Activated effector memory CD4-positive, alpha-beta T cell treated with Interleukin-2 at 50 U/mL for 16 hours (primary cell): ENCODE results near the gene SLC17A3.

Experiments
- DNase-seq: peaks from one replicate; pipeline ENCODE4 v3.0.0-alpha.2; 2020

Gene SLC17A3, protein sequence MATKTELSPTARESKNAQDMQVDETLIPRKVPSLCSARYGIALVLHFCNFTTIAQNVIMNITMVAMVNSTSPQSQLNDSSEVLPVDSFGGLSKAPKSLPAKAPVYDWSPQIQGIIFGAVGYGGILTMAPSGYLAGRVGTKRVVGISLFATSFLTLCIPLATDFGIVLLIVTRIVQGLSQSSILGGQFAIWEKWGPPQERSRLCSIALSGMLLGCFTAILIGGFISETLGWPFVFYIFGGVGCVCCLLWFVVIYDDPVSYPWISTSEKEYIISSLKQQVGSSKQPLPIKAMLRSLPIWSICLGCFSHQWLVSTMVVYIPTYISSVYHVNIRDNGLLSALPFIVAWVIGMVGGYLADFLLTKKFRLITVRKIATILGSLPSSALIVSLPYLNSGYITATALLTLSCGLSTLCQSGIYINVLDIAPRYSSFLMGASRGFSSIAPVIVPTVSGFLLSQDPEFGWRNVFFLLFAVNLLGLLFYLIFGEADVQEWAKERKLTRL

GRCh38 chr6:25874118-25874517, at the start of gene SLC17A3:
SLC17A3 (minus strand) TSS chr6:25874243; CDS start chr6:25868387, 5,856 bp downstream.
- DNase-seq = no peak

DNA sequence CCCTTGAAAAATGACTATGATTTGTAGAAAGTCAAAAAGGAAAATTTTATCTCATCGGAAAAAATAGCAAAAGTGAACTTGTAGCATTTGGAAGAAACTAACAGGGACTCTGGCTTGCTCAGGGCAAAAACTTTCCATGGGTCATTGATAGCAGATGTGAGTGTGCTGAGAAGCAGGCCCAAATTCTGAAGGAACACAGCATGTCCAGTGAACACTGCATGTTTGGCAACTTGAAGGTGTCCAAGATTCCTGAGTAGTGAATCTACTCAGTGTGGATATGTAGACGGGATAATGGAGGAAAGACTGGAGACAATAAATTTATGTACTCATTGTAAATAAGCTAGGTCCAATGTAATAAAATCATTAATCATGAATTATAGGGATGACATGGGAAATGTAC, 48.3 kb upstream of the SLC17A3 start:
- no peak for DNase-seq

- no peak for DNase-seq
These were observed 47.6 kb upstream of the SLC17A3 start for GRCh38 chr6:25921525-25922203.

DNA sequence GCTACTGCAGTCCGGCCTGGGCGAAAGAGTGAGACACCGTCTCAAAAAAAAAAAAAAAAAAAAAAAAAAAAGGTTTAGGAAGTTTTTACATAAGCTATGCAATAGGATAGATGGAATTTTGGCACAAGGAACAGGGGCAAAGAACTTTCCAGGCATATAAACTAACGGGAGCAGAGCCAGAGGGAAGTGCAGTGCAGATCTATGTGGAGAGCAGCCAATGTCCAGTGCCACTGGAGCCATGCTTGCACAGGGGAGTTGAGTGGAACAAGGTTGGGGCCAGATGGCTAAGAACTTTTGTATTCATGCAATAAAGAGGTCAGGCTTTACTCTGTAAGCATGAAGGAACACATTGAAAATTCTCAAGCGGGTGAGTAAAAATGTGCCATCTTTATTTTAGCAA, 45.6 kb upstream of the SLC17A3 start:
- no peak for DNase-seq

- DNase-seq = no peak
These were observed 44.1 kb upstream of the SLC17A3 start for GRCh38 chr6:25918083-25918683.

DNA sequence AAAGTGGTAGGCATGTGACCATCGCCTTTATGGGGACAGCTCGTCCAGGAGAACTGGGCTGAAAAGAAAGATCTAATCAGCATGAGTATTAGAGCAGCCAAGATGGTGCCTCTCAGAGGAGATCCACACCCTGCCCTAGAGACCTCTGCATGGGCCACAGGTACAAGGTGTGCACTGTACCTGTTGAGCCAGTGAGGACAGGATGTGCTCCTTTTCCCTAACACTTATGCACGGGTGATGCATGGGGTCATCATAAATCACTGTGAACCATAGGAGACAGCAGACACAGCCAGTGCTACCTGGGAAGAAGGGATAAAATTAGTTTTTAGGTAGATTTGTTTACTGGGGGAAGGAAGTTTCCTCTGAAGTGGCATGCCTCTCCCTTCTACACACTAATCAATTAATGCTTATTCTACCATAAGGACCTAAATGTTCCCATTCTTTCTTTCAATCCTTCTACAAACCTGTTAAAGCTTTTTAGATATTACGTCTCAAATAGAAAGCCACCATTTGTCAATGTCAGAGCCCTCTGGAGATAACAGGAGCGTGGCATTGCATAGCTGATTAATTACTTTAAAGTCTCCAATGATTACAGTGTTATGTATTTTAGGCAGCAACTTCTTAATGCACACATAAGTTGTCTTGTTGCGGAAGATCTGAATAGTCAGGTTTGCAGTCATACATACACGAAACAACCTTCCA, 42.9 kb upstream of the SLC17A3 start:
- no peak for DNase-seq

GRCh38 chr6:25916330-25916729, 42.3 kb upstream of the SLC17A3 start:
- no peak for DNase-seq

- no peak for DNase-seq
These were observed 39.7 kb upstream of the SLC17A3 start for GRCh38 chr6:25913741-25914140.

GRCh38 chr6:25911351-25911750, 37.3 kb upstream of the SLC17A3 start:
- no peak for DNase-seq

DNA sequence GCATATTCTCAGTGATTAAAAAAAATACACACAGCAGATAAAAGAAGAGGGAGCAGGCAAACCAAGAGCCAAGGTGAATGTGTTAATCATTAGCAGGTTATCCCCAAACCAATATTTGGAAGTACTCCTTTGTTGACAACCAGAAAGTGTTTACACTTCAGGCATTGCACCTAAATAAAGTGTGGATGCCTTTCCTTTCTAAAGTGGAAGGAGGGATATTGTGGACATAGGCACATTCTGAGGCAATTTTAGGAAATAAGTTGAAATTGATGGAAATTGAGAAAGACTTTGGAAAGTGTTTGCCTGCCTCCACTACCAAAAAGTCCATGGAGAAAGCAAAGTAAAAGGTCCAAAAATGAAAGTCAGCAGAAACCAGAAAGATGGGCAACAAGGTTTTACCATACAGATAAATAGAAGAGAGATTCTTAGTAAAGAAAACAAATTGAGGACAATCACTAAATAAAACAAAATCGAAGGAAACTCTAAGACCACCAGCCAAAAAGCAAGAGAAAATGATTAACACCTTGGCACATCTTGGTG, 33.5 kb upstream of the SLC17A3 start:
- no peak for DNase-seq

DNA sequence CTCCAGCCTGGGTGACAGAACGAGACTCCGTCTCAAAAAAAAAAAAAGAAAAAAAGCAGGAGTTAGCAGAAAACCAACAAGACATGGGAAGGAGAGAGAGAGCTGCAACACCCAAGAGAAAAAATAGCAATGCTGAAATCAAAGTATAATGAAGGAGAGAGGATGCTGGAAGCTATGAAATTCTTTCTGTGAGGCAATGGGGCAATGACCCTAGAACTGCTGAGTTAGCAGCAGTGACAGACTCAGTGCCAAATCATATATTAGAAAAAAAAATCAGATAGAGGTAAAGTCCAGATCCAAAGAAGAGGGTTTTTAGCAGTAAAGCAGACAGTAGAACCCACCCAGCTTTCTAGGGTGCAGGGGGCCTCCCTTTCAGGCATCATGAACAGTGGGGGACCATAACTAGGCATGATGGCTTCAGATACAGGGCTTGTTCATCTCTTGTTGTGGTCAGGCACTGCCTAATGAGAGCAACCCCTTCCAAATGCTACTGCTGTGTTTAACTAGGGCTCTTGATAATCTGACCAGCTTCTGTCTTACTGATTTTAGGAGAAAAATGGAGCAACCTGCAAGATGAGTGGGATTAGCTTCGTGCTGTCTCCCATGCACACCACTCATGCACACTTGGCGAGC, 29.5 kb upstream of the SLC17A3 start:
- no peak for DNase-seq

GRCh38 chr6:25902071-25902470, 28.0 kb upstream of the SLC17A3 start:
- DNase-seq = no peak

DNA sequence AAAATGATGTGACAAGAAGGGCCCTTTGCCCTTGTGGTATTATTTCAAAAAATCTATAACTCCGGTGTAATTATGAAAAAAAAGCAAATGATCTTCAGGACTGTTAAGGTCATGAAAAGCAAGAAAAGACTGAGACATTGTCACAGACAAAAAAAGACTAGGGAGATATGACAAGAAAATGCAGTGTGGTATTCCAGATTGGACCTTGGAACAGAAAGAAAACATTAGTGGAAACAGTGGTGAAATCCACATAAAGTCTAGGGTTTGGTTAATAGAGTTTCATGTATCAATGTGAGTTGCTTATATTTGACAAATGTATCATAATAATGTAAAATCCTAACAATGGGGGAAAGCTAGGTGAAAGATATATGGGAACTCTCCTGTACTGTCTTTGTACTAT, 26.8 kb upstream of the SLC17A3 start:
- no peak for DNase-seq

- no peak for DNase-seq
These were observed 25.8 kb upstream of the SLC17A3 start for GRCh38 chr6:25899580-25900408.

GRCh38 chr6:25899123-25899522, 25.1 kb upstream of the SLC17A3 start:
- DNase-seq = no peak

- DNase-seq = no peak
These were observed 24.4 kb upstream of the SLC17A3 start for GRCh38 chr6:25898289-25898977.

DNA sequence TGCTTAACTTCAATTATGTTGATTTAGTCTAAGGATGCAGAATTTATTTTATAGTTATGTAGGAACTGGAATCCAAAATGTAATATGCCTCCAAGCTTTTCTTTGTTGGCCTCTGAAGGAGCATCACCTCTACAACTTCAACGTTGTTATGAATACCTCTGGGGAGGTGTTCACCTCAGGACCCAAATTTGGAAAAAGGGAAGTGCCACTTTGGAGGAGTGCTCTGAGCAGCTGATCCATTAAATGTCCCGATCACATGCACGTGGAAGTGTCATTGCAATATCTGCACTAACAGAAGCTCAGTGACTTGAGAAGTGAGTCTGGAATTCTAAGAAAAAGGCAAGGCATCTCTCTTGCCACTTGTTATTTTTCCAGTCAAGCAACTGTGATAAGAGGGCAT, 22.2 kb upstream of the SLC17A3 start:
- no peak for DNase-seq

- no peak for DNase-seq
These were observed 21.7 kb upstream of the SLC17A3 start for GRCh38 chr6:25895771-25896170.

DNA sequence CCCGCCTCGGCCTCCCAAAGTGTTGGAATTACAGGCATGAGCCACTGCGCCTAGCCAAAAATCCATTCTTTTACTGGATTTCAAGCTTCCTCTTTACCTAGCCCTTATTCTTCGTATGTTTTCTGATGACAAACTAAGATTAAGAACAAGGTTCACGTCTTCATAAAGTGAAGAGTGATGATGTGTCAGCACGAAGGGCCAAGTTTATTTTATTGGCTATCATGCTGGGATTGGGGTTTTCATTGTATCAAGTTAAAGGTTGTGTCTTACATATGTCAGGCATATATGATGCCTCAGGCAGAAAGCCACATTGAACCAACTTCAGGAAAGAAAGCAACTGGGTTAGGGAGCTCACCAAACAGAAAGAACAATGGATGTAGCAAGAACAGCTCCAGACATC, 19.7 kb upstream of the SLC17A3 start:
- no peak for DNase-seq

DNA sequence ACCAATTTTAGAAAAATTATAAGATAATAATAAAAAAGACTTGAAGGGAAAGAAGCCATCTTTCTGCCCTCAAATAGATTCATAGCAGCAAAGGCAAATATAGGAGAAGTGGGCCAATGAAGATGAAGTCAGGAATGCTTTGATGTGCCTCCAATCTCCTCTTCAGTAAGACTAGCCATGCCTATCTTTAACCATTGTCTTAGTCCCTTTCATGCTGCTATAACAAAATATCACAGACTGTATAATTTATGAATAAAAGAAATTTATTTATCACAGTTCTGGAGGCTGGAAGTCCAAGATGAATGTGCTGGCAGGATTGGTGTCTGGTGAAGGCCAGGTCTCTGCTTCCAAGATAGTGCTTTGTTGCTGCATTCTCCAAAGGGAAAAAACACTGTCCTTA, 18.8 kb upstream of the SLC17A3 start:
- DNase-seq = no peak
